Skin of body (tissue), 2 donors: Measurements from ENCODE around the gene PDCD4. TPM values are rescaled to one million over a fixed set of nuclear protein-coding genes. Genes with fewer than 3 reads are reported as not detected.
A peak's percentile ranks its signal among the peaks of the same experiment; 100 is the strongest.
"Not testable (repeated sequence)": the region's sequence is repeated elsewhere in the genome, so short reads cannot be mapped to it uniquely, and the experiment has no call there.

Source experiments
- DNase-seq: peaks from one replicate; lab custom pipeline; 2025; lab: John Stamatoyannopoulos, UW
- total RNA-seq: library from RNA; depleted of rRNA; stranded (reverse); fragments of >200 nt; gene quantifications from one replicate; pipeline ENCODE4 v1.2.3, GENCODE V29; 2014

The PDCD4 gene
- total RNA-seq, 1 donor from 2014 or later, result 205 TPM

DNA sequence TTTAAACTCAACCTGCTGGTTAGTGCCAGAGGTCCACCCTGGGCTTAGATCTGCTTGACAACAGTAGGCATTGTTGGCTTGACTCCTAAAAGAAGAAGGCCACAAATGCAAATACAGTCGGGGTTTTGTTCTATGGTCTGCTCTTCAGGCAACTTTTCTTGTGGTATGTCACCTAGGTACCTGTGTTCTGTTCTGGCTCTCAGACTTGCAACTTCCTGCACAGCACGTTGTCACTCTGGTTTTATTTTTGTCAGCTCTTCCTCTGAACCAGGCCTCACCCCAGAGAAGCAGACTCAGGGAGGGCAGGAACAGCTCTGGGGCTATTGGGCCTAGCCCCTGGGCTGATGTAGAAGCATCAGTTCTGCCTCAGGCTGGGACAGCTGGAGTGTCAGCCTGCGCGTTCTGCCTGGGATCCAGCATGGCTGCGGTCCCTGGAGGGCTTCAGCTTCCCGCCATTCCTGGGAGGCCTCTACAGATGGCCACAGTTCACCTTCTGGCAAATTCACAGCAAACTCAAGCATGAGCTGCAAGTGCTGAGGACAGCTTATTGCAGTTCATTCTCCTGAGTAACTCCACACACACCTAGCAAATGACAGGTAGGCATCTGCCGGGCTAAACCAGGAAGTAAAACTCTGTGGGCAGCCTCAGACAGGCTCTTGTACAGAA is 11.0 kb upstream of the PDCD4 start:
- DNase-seq, result no peak

GRCh38 chr10:110861476-110861875 is 10.3 kb upstream of the PDCD4 start:
- no peak for DNase-seq

- no peak for DNase-seq
These were observed 9.6 kb upstream of the PDCD4 start for GRCh38 chr10:110861930-110862649.

DNA sequence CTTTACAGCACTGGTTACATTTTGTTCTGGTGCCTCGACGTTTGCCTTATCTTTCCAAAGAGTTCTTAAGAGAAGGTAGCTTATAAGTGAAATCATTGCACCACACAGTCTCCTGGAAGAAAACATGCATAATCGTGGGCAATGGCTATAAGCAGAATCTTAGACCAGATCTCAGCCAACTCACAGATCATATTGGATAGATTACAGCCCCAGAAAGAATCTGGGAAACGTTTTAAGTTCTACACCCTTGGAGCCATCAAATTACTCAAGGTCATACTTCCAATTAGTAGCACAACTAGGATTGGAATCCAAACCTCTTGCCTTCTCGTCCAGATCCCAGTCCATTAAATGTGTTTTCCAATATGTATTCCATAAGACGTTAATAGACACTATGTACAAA is 8.8 kb upstream of the PDCD4 start:
- DNase-seq, result peak; percentile 53

- peak; percentile 95 for DNase-seq
These were observed 8.4 kb upstream of the PDCD4 start for GRCh38 chr10:110863361-110863760.

DNA sequence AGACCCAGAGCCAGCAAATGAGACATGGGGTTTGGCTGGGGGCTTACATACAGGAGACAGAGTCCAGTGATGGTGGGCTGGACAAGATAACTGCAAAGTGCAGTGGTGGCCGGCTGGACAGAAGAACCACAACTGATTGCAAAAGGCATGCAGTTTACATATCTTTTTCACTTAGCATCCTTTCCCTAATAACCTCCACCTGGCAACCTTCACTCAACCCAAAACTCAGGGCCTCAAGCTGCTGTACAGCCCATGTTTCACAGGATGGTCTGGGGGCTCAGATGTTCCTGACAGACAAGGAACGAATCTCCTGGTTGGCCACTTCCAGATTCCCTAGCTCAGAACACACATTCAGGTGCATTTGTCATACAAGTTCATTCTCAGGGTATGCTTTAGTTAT is 7.8 kb upstream of the PDCD4 start:
- DNase-seq, result no peak

DNA sequence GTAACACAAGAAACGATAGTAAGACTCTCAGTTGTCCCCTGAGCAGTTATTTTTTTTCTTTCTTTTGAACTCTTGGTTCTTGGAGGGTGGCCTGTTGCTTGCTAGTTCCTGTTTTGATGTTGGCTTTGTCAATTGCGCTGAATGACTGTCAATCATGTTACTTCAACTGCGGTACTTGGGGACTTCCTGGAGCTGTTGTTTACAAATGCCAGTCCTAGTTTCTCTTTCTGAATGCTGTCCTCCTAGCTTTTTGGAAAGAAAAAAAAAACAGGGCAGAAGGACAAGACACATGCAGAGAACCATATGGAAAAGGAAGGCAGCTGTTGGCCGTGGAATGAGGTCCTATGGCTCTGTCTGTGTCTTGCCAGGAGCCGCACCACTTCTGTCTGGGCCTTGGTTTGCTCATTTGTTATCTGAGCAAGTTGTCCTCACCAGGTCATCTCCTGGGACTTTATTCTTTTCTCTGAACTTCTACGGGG is 7.0 kb upstream of the PDCD4 start:
- DNase-seq, result peak; percentile 78

GRCh38 chr10:110865186-110865808 is 6.4 kb upstream of the PDCD4 start:
- DNase-seq, result peak; percentile 73

- DNase-seq, result peak; percentile 31
These were observed 5.8 kb upstream of the PDCD4 start for GRCh38 chr10:110865809-110866482.

DNA sequence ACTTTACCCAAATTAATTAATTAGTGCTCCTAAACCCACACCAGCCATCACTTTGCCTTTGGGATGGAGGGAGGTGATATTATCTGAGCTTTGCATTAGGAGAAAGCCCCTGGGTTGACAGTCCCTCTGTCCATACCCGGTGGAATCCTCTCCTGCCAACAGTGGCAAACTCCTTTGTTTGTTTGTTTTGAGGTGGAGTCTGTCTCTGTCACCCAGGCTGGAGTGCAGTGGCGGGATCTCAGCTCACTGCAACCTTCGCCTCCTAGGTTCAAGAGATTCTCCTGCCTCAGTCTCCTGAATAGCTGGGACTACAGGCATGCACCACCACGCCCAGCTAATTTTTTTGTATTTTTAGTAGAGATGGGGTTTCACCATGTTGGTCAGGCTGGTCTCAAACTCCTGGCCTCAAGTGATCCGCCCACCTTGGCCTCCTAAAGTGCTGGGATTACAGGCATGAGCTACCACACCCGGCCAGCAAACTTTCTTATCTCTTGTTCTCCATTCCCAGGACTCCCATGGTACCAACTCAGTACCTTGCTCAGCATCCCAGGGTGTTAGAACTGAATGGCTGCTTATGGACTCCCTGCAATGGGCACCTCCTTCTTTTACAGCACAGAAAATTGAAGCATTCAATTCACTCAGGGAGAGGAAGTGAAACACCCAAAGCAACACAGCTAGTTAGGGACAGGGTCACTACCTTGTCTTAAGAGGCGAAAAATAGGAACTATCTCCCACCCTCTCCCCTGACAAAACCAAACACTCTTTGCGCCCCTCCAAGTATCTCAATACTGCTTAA is 4.5 kb upstream of the PDCD4 start:
- not testable (repeated sequence) for DNase-seq

- DNase-seq, result no peak
These were observed 3.8 kb upstream of the PDCD4 start for GRCh38 chr10:110867807-110868465.

DNA sequence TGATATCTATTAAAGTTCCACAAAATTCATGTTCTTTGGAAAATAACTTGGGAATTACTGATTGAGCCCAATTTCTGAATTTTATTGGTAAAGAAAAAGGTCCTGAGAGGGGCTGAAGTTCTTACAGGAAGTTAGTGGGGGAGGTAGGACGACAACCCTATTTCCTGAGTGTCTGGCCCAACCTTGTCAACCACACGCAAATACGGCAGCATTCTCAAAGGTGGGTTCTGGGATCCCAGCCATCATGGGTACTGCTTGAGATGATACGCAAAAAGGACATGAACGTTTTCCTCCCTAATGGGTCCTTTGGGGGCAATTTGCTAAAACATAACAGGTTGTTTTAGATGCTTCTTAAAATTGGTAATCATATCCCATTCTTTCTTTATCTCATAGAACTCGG is 2.7 kb upstream of the PDCD4 start:
- no peak for DNase-seq

- DNase-seq, result peak; percentile 66
These were observed 868 bp upstream of the PDCD4 start for GRCh38 chr10:110870823-110871297.

DNA sequence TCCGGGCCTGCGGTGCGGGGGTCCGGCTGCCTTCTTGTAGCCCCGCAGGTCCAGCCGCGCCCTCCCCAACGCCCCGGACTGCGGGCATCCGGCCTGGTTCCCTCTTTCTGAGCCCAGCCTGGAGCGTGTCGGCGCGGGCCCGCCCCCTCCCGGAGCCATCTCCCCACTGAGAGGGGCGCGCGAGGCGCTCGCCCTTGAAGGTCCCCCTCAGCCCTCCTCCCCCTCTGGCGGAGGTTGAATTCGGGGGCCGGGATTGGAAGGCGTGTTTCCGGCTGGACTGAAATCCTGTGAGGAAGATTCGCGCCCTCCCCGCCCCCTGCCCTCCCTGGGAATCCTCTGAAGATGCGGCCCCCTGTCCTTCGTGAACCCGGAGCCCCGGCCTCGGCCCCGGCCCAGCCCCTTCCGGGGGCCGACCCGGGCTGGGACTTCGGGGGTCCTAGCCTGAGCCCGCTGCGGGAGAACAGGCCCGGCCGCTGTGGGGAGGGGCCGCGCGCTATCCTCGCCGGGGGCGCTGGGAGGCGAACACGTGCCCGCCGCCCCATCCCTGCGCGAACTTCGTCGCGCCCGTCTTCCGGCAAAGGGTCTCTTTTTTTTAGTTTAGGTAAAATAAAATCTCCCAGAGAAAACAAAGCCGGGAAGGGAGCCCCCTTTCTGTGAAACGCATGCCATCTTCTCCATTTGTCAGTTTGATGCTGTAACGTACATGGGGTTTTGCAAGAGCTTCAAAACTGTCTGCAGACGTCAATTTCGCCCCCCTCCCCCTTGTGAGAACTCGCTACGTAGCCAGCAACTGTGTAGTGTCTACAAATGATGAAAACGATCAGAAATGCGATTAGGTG is 636 bp downstream of the PDCD4 start:
- peak; percentile 86 for DNase-seq

DNA sequence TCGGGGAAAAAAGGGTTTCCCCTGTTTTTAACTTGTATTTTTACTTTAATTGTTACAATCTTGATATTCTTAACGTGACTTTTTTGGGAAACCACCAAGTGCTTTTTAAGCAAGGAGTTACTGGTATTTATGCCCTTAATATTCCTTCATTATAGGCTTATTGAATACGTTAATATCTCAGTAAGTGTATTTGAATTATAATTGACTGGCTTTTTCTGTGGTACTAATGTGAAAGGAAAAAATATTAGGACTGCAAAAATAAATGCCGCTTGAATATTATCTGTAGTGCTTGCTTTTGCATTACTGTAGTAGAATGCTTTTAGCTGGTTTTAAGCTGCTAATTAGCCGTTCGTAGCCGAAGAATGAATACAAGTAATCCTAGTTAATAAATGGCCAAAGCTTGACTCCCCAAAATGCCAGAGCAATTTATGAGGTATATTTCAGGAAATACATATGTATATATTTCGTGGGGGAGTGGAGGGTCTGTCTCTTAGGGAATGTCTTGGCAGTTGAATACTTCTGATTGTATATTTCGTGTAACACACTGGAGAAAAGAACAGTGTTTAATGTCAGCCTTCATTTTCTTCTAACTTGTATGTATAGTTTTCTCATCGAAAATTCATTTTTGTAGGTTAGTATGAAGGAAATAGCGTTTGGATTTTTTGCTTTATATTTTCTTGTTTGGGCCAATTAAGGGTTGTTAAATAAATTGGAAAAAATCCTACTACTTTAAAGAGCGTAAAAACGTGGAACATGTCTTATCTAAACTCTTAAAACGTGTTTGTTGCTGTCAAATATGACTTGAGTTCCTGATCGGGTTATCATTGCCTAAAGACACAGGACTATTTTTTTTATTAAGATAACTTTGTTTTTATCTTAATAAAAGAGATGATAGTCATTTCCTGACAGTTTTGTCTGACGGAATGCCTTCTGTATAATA is 1.5 kb downstream of the PDCD4 start:
- DNase-seq, result peak; percentile 39

DNA sequence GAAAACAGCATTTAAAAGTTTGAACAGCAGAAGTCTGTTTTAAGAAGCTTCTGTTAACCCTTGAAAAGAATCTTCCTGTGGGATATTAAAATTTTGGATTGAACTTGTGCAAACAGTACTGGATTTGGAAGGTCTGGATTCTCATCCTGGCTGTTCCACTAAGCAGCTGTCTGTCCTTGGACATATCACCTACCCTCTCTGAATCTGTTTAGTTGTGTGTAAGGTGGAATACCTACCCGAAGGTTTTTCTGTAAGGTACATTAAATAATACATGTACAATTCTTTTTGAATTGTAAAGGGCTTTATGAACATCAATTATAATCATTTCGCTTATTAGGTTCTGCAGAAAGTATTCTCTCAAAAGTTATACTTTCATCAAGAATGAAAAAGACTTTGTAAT is 2.2 kb downstream of the PDCD4 start:
- DNase-seq, result no peak

DNA sequence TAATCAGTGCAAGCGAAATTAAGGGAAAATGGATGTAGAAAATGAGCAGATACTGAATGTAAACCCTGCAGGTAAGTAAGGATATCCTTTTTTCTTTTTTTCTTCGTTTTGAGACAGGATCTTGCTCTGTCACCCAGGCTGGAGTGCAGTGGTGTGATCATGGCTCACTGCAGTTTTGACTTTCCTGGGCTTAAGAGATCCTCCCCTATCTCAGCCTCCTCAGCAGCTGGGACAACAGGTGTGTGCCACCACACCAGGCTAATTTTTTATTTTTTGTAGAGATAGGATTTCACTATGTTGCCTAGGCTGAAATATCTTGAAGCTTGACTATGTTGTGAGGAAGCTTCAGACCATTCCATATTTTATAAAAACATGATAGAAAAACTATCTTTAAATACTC is 4.3 kb downstream of the PDCD4 start:
- no peak for DNase-seq

DNA sequence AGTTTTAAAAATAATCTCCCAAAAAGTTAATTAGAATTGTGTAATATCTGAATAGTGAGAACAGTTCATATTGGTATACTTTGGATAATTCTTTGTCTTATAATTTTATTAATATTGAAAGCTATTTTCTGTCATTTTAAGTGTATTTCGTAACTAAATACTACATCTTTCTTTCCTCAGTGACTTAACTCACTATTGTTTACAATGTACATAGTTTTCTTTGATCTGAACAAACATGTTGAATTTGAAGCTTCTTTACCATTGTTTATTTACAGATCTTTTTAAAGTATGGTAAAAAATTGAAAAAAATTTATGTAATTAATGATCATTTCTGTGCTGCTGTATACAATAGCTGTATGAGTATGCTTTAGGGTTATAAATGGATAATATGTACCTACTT is 5.1 kb downstream of the PDCD4 start:
- DNase-seq, result no peak
